H1 (cell line): ENCODE measurements around the gene RAB25. TPM values are rescaled to one million over a fixed set of nuclear protein-coding genes. Genes with fewer than 3 reads are reported as not detected.
"Not testable (repeated sequence)": the region's sequence is repeated elsewhere in the genome, so short reads cannot be mapped to it uniquely, and the experiment has no call there.

Experiments
- CTCF ChIA-PET: fragments of 300-600 bp; sonication (Branson Sonifier 250); formaldehyde crosslinking; loops from one replicate; lab custom pipeline; 2021; ENCODE audit not compliant: partially characterized antibody; lab: Charles Lee
- POLR2A ChIA-PET: fragments of 300-600 bp; sonication (Branson Sonifier 250); formaldehyde crosslinking; loops from one replicate; lab custom pipeline; 2021; ENCODE audit warnings: inconsistent platforms; ENCODE audit not compliant: partially characterized antibody; lab: Charles Lee
- DNase-seq, 2 experiments: peaks; one replicate each; pipeline versions ENCODE4 v3.0.0 to v3.0.0-alpha.2; 2010 to 2022; ENCODE audit warnings: low spot score in 2 of 2, low read depth in 1 of 2, mixed read lengths in 1 of 2
- FAIRE-seq: peaks from 2 replicates; lab custom pipeline; 2011; peaks lifted over from hg19 to GRCh38; lab: Jason Lieb, UNC
- H2AFZ ChIP-seq: 2 replicates; pipeline ENCODE4 v1.8.1; 2012; ENCODE audit warnings: low read length, inconsistent platforms
- H2AK5ac ChIP-seq: 2 replicates; pipeline ENCODE4 v1.6.1; 2013; ENCODE audit warnings: low read depth, low read length
- H2BK120ac ChIP-seq: replicated peaks from 2 replicates; pipeline ENCODE3; 2013; ENCODE audit warnings: low read depth, low read length, inconsistent platforms
- H2BK12ac ChIP-seq: 2 replicates; pipeline ENCODE4 v1.6.1; 2013; ENCODE audit warnings: low read depth, low read length
- H2BK15ac ChIP-seq: 2 replicates; pipeline ENCODE4 v1.6.1; 2013; ENCODE audit warnings: low read length
- H2BK20ac ChIP-seq: 2 replicates; pipeline ENCODE4 v1.6.1; 2013; ENCODE audit warnings: low read length
- H2BK5ac ChIP-seq: 2 replicates; pipeline ENCODE4 v1.6.1; 2013; ENCODE audit warnings: low read depth, low read length
- H3K14ac ChIP-seq: 2 replicates; pipeline ENCODE4 v1.6.1; 2013; ENCODE audit warnings: inconsistent platforms; ENCODE audit not compliant: insufficient read length
- H3K18ac ChIP-seq: 2 replicates; pipeline ENCODE4 v1.6.1; 2013; ENCODE audit warnings: low read length; ENCODE audit errors: extremely low read depth
- H3K23ac ChIP-seq: 2 replicates; pipeline ENCODE4 v1.6.1; 2013; ENCODE audit warnings: inconsistent platforms; ENCODE audit not compliant: insufficient read length
- H3K23me2 ChIP-seq: 2 replicates; pipeline ENCODE4 v1.6.1; 2013; ENCODE audit warnings: low read depth, low read length
- H3K27ac ChIP-seq: 2 replicates; pipeline ENCODE4 v1.6.1; 2011; ENCODE audit warnings: low read depth, low read length, inconsistent platforms
- H3K27me3 ChIP-seq, 4 experiments: replicated peaks in 1 of 4; 1 replicate in 1 of 4; 2 replicates in 3 of 4; pipeline versions ENCODE4 v1.6.1 to v1.8.1; 2011 to 2013; ENCODE audit warnings: low read length in 3 of 4, mild to moderate bottlenecking in 3 of 4, inconsistent platforms in 2 of 4, mixed read lengths in 2 of 4, moderate library complexity in 1 of 4; ENCODE audit not compliant: control insufficient read depth in 3 of 4, insufficient read depth in 3 of 4; ENCODE audit errors: extremely low read depth in 1 of 4
- H3K36me3 ChIP-seq, 4 experiments: 2 replicates each; pipeline versions ENCODE4 v1.6.1 to v1.8.1; 2011 to 2013; ENCODE audit warnings: mild to moderate bottlenecking in 4 of 4, low read length in 3 of 4, moderate library complexity in 2 of 4, control low read depth in 1 of 4, inconsistent platforms in 1 of 4; ENCODE audit not compliant: insufficient read depth in 4 of 4, control insufficient read depth in 2 of 4
- H3K4ac ChIP-seq: replicated peaks from 2 replicates; pipeline ENCODE3; 2013; ENCODE audit warnings: low read length, low read depth, mixed read lengths, inconsistent platforms; ENCODE audit not compliant: insufficient read length
- H3K4me1 ChIP-seq, 4 experiments: replicated peaks in 1 of 4; 1 replicate in 1 of 4; 2 replicates in 3 of 4; pipeline versions ENCODE4 v1.6.1 to v1.8.1; 2011 to 2013; ENCODE audit warnings: low read length in 3 of 4, inconsistent platforms in 2 of 4, mixed read lengths in 1 of 4; ENCODE audit not compliant: insufficient read depth in 4 of 4, control insufficient read depth in 3 of 4
- H3K4me2 ChIP-seq, 2 experiments: 2 replicates each; pipeline versions ENCODE4 v1.6.1 to v1.8.1; 2011 to 2013; ENCODE audit warnings: low read depth in 2 of 2, low read length in 2 of 2, control low read depth in 1 of 2, inconsistent platforms in 1 of 2, mild to moderate bottlenecking in 1 of 2; ENCODE audit not compliant: insufficient read depth in 1 of 2
- H3K4me3 ChIP-seq, 4 experiments: fragments of 200-600, 300-600 bp in 1 of 4; sonication (generic), shearing (Covaris generic), sonication (Bioruptor Twin) in 1 of 4; 2 replicates each; pipeline versions ENCODE4 v1.5.1 to v1.8.1; 2011 to 2016; ENCODE audit warnings: low read length in 4 of 4, low read depth in 3 of 4, control low read depth in 2 of 4, inconsistent platforms in 2 of 4, mild to moderate bottlenecking in 2 of 4, mixed read lengths in 1 of 4, moderate library complexity in 1 of 4; ENCODE audit not compliant: insufficient read depth in 2 of 4; ENCODE audit errors: extremely low read depth in 1 of 4
- H3K56ac ChIP-seq: replicated peaks from 2 replicates; pipeline ENCODE3; 2013; ENCODE audit warnings: low read depth, mild to moderate bottlenecking, mixed read lengths, low read length, inconsistent platforms; ENCODE audit not compliant: insufficient read length
- H3K79me1 ChIP-seq: 2 replicates; pipeline ENCODE4 v1.6.1; 2013; ENCODE audit warnings: low read depth, low read length, control low read depth
- H3K79me2 ChIP-seq, 2 experiments: 2 replicates each; pipeline versions ENCODE4 v1.6.1 to v1.8.1; 2012 to 2013; ENCODE audit warnings: low read length in 2 of 2, mild to moderate bottlenecking in 2 of 2, inconsistent platforms in 1 of 2; ENCODE audit not compliant: insufficient read depth in 2 of 2, control insufficient read depth in 1 of 2
- H3K9ac ChIP-seq, 4 experiments: replicated peaks in 1 of 4; 1 replicate in 1 of 4; 2 replicates in 3 of 4; pipeline versions ENCODE4 v1.6.1 to v1.8.1; 2011 to 2013; ENCODE audit warnings: low read depth in 3 of 4, low read length in 3 of 4, control low read depth in 2 of 4, mild to moderate bottlenecking in 2 of 4, moderate library complexity in 2 of 4, inconsistent platforms in 1 of 4; ENCODE audit errors: extremely low read depth in 1 of 4
- H3K9me3 ChIP-seq, 2 experiments: 2 replicates each; pipeline versions ENCODE4 v1.6.1 to v1.8.1; 2012 to 2013; ENCODE audit warnings: mild to moderate bottlenecking in 2 of 2, moderate library complexity in 2 of 2, control low read depth in 1 of 2, inconsistent platforms in 1 of 2, low read depth in 1 of 2, low read length in 1 of 2, mixed read lengths in 1 of 2; ENCODE audit not compliant: insufficient read depth in 2 of 2
- H4K20me1 ChIP-seq, 2 experiments: replicated peaks in 1 of 2; 2 replicates each; pipeline versions ENCODE3 to v1.8.1; 2011 to 2013; ENCODE audit warnings: inconsistent platforms in 2 of 2, low read length in 2 of 2, mild to moderate bottlenecking in 1 of 2; ENCODE audit not compliant: insufficient read depth in 2 of 2, control insufficient read depth in 1 of 2
- H4K5ac ChIP-seq: 2 replicates; pipeline ENCODE4 v1.6.1; 2013; ENCODE audit warnings: low read length, low read depth, mixed read lengths, inconsistent platforms; ENCODE audit not compliant: insufficient read length
- H4K8ac ChIP-seq: 2 replicates; pipeline ENCODE4 v1.8.0; 2013; ENCODE audit warnings: mild to moderate bottlenecking, moderate library complexity, low read length, inconsistent platforms; ENCODE audit not compliant: insufficient read depth; ENCODE audit errors: extremely low read depth
- H4K91ac ChIP-seq: replicated peaks from 2 replicates; pipeline ENCODE3; 2013; ENCODE audit warnings: low read length, mixed read lengths, inconsistent platforms; ENCODE audit not compliant: insufficient read length
- WGBS, 2 experiments: shearing (Covaris generic) in 1 of 2; methylation state at CpG; one replicate each; pipeline versions ENCODE4 v1.1.6 to v1.1.7; 2013 to 2015; ENCODE audit warnings: low lambda C conversion rate in 2 of 2, mixed read lengths in 2 of 2, inconsistent platforms in 1 of 2, low coverage in 1 of 2, missing lambda C conversion rate in 1 of 2; ENCODE audit not compliant: insufficient replicate concordance in 2 of 2, insufficient coverage in 1 of 2, insufficient read length in 1 of 2; ENCODE audit errors: extremely low coverage in 1 of 2, missing lambda C conversion rate in 1 of 2; 5-methylcytosine and 5-hydroxymethylcytosine counted together
- polyA plus RNA-seq, 7 experiments: library from polyadenylated mRNA; depleted of rRNA in 3 of 7; stranded (reverse) in 5 of 7; unstranded in 2 of 7; fragments of >200 nt in 5 of 7; fragments of 200-250 nt in 2 of 7; gene quantifications; 1 replicate in 5 of 7; 2 replicates in 1 of 7; 4 replicates in 1 of 7; pipeline versions ENCODE4 v1.2.1 to v1.2.3, GENCODE V29; 2011 to 2013; ENCODE audit warnings: missing spikeins in 2 of 7, mixed read lengths in 2 of 7
- total RNA-seq: library from RNA; stranded (reverse); fragmentation: NEBNext Ultra II Directional; extraction: Animal tissue kit (Norgen Biotek cat#: 25700); gene quantifications from 2 replicates; pipeline ENCODE4 v1.2.1, GENCODE V29; 2021

RAB25 gene
- total and polyA plus RNA-seq, 2 of the 8 experiments (the other 6 are each of a cell fraction or from before 2014, with no cell fraction given): 34.8 to 98.2 TPM

- H3K79me1 ChIP-seq, H3K9ac ChIP-seq, H2BK20ac ChIP-seq, H2AFZ ChIP-seq, H2BK12ac ChIP-seq, H3K27ac ChIP-seq, H2BK5ac ChIP-seq, H4K91ac ChIP-seq, H3K18ac ChIP-seq, H3K23ac ChIP-seq, H3K4me3 ChIP-seq, H4K8ac ChIP-seq, H2AK5ac ChIP-seq, DNase-seq, H3K27me3 ChIP-seq, H3K14ac ChIP-seq, H2BK15ac ChIP-seq, FAIRE-seq, H3K23me2 ChIP-seq, H3K4ac ChIP-seq, H2BK120ac ChIP-seq, H3K9me3 ChIP-seq, H3K56ac ChIP-seq, H3K4me2 ChIP-seq, H4K5ac ChIP-seq: not testable (repeated sequence)
- CTCF ChIA-PET: interaction anchor here (0.9 to 10.0 kb wide), 5 partner anchors 9 to 209 kb away, joined by 3 to 139 read pairs (median 4); partner anchors contain the start of genes LAMTOR2, RAB25 and UBQLN4
- POLR2A ChIA-PET: interaction anchor here (0.5 to 9.7 kb wide), 9 partner anchors 8 to 162 kb away, joined by 3 to 88 read pairs (median 3); partner anchors contain the start of genes LMNA, RAB25 and UBQLN4
- H3K36me3 ChIP-seq: peaks cover 3 to 18% (median 4%) of the 10 kb centered on the region in 4 experiments; a peak in 6 of 8 replicates
- H3K4me1 ChIP-seq: peaks cover 20 to 40% (median 30%) of the 10 kb centered on the region in 4 experiments
- peaks cover 2 to 16% of the 10 kb centered on the region in 2 experiments for H4K20me1 ChIP-seq
- peaks cover 0 to 16% of the 10 kb centered on the region in 2 experiments; a peak in 3 of 4 replicates for H3K79me2 ChIP-seq
- WGBS, 2 experiments: 93% methylated on average over 7 of the region's 7 CpGs; no CpG with 5 or more reads in 1 of the 2 experiments
Measured at GRCh38 chr1:156071332-156071816, 10.4 kb downstream of the RAB25 start.
